D721Med (cell line): ENCODE data around the gene TNS1.

Experiments used
- DNase-seq: peaks from one replicate; pipeline ENCODE4 v3.0.0; 2011; ENCODE audit warnings: low spot score; ENCODE audit not compliant: insufficient read length
- FAIRE-seq: peaks from 2 replicates; lab custom pipeline; 2011; peaks lifted over from hg19 to GRCh38; lab: Jason Lieb, UNC
- CTCF ChIP-seq: IDR thresholded peaks from 2 replicates; pipeline ENCODE4 v1.5.1; 2012; ENCODE audit warnings: mild to moderate bottlenecking, control low read depth; ENCODE audit not compliant: insufficient read depth; ENCODE audit errors: missing control alignments

The TNS1 gene

GRCh38 chr2:217973008-217973787 lies 29.6 kb downstream of the TNS1 start:
- FAIRE-seq = no peak
- TF ChIP-seq CTCF = no peak
- DNase-seq = no peak

- TF ChIP-seq CTCF = no peak
- DNase-seq (no peak), FAIRE-seq (no peak)
Measured at GRCh38 chr2:217972490-217972889, 30.3 kb downstream of the TNS1 start.

GRCh38 chr2:217972037-217972436 lies 30.8 kb downstream of the TNS1 start:
- TF ChIP-seq CTCF = no peak
- DNase-seq (no peak), FAIRE-seq (no peak)

- DNase-seq = no peak
- no peak for TF ChIP-seq CTCF
- FAIRE-seq = no peak
Measured at GRCh38 chr2:217971166-217971565, 31.6 kb downstream of the TNS1 start.

- TF ChIP-seq CTCF = no peak
- FAIRE-seq (no peak), DNase-seq (no peak)
Measured at GRCh38 chr2:217970206-217970605, 32.6 kb downstream of the TNS1 start.

- no peak for DNase-seq
- TF ChIP-seq CTCF = no peak
- FAIRE-seq = no peak
Measured at GRCh38 chr2:217969588-217969987, 33.2 kb downstream of the TNS1 start.

- no peak for DNase-seq
- FAIRE-seq = no peak
- no peak for TF ChIP-seq CTCF
Measured at GRCh38 chr2:217968023-217968422, 34.8 kb downstream of the TNS1 start.
